ENCODE data around the gene PRKCH. TPM values are rescaled to one million over a fixed set of nuclear protein-coding genes. Genes with fewer than 3 reads are reported as not detected.

PRKCH gene
- total and polyA plus RNA-seq, 2 donors (not counting 3 experiments of a cell fraction or from before 2014, with no cell fraction given): 97.7 to 103 TPM

- intact Hi-C loops (cut with micrococcal nuclease) (loop anchor here (1.0 to 2.0 kb wide), 2 partner anchors 46 to 85 kb away; no protein-coding TSS in a partner anchor), dilution Hi-C loops (cut with MboI; ENCODE audit: extremely low pct_ligation_motif_present, low sequenced_read_pairs) (no loop called here)
- CTCF ChIA-PET: interaction anchor here (0.7 to 2.6 kb wide), 16 partner anchors 9 to 242 kb away, joined by 3 to 8 read pairs (median 4); no protein-coding TSS in a partner anchor
- Histone ChIP-seq H3K27ac (ENCODE audit: insufficient read depth, low read depth, low read length) (peak overlapping the region; percentile 89), H3K4me2 (ENCODE audit: insufficient read depth, low read length) (peak overlapping the region; percentile 33), H2AFZ (ENCODE audit: low read depth, low read length) (no peak overlapping the region), H3K9me3 (replicated peaks; ENCODE audit: control insufficient read depth, insufficient read depth, low read length) (no peaks in the 10 kb centered on the region), H3K4me1 (ENCODE audit: control insufficient read depth, extremely low read depth, insufficient read depth, low read length) (peaks cover 55% of the 10 kb centered on the region), H4K20me1 (replicated peaks; ENCODE audit: control insufficient read depth, extremely low read depth, insufficient read depth, low read length) (no peaks in the 10 kb centered on the region), H3K27me3 (ENCODE audit: control insufficient read depth in 2 of 2, insufficient read depth in 2 of 2, low read length in 2 of 2) (no peaks in the 10 kb centered on the region), H3K79me2 (ENCODE audit: control insufficient read depth, insufficient read depth, low read length) (no peaks in the 10 kb centered on the region), H3K9me1 (replicated peaks; ENCODE audit: control insufficient read depth, extremely low read depth, insufficient read depth, low read length) (no peaks in the 10 kb centered on the region), H3K9ac (replicated peaks; ENCODE audit: extremely low read depth, insufficient read depth, low read length) (peak overlapping the region; percentile 59), H3K36me3 (ENCODE audit: control insufficient read depth in 2 of 2, extremely low read depth in 1 of 2, insufficient read depth in 2 of 2, low read length in 2 of 2) (peaks cover 0 to 2% of the 10 kb centered on the region in 2 experiments), H3K4me3 (replicated peaks in 1 of 3; ENCODE audit: insufficient read depth in 1 of 3, low read depth in 1 of 3, low read length in 3 of 3) (no peak overlapping the region)
- DNase-seq (ENCODE audit: low read depth, low spot score) (no peak), FAIRE-seq (no peak)
- TF ChIP-seq EZH2 (IDR thresholded peaks at IDR 0.05; ENCODE audit: borderline replicate concordance, low read depth, low read length, severe bottlenecking) (no peak), POLR2A (IDR thresholded peaks at IDR 0.05; ENCODE audit: low read depth, low read length) (no peak), JUN (IDR thresholded peaks at IDR 0.05; ENCODE audit: borderline replicate concordance, insufficient read depth, insufficient read length, low read depth) (no peak), POLR2AphosphoS5 (IDR thresholded peaks at IDR 0.05; ENCODE audit: insufficient read depth, low read depth, low read length) (no peak), MYC (IDR thresholded peaks at IDR 0.05; ENCODE audit: low read depth, low read length) (no peak), FOS (IDR thresholded peaks at IDR 0.05; ENCODE audit: borderline replicate concordance, insufficient read depth, low read length) (no peak), GATA2 (IDR thresholded peaks at IDR 0.05; ENCODE audit: insufficient read depth, insufficient read length, low read depth, low read length) (no peak), CTCF (IDR thresholded peaks at IDR 0.05; ENCODE audit: extremely low read depth in 1 of 2, insufficient read depth in 1 of 2, low read depth in 1 of 2, low read length in 2 of 2) (no peak), MAX (IDR thresholded peaks at IDR 0.05; ENCODE audit: insufficient read depth, insufficient read length) (no peak)
- POLR2A ChIA-PET: interaction anchor here (0.7 to 2.0 kb wide), 4 partner anchors 39 to 239 kb away, joined by 3 to 8 read pairs (median 4); partner anchors contain the start of gene SNAPC1
- BruUV-seq (replicated peaks): no TSS peak
Observed at GRCh38 chr14:61523751-61524150, 202.4 kb downstream of the PRKCH start.
